ENCODE data around the gene PREX1.

Gene PREX1

DNA sequence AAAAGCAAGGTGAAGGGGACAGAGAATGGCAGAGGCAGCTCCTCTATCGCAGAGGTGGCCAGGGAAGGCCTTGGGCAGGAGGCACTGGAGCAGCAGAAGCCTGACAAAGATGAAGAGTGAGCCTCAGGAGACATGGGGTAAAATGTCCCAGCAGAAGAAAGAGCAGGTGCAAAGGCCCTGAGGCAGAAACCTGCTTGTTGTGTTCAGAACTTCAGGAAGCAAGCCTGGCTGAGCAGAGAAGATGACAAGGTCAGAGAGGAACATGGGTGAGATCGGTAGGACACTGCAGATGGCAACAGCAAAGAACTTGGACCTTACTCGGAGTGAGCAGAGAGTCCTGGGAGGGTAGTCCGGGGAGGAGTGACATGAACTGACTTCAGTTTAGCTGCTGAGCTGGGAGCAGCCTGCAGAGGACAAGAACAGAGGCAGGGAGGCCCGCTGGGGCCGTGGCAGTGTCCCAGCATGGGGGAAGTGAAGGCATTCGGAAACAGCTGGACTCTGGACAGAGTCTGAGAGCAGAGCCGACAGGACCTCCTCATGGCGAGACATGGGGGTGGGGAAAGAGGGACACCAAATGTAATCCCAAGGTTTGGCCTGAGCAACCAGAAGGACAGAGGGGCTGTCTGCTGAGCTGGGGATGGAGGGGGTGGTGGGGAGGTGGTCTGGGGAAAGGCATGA is 106.3 kb downstream of the PREX1 start:
- Histone ChIP-seq H3K27ac (no peak overlapping the region), H3K4me2 (no peak overlapping the region), H3K4me1 (ENCODE audit: low read depth, poor library complexity, severe bottlenecking) (no peaks in the 10 kb centered on the region), H2AFZ (ENCODE audit: low read depth) (no peak overlapping the region), H4K20me1 (ENCODE audit: insufficient read depth) (no peaks in the 10 kb centered on the region), H3K4me3 (IDR thresholded peaks at IDR 0.05; ENCODE audit: insufficient read depth, low read depth, low read length) (no peak overlapping the region), H3K27me3 (ENCODE audit: insufficient read depth, low read depth) (no peaks in the 10 kb centered on the region; the same call in 1 of the 2 replicates), H3K9ac (no peak overlapping the region), H3K79me2 (ENCODE audit: insufficient read depth, low read depth) (no peaks in the 10 kb centered on the region), H3K36me3 (ENCODE audit: insufficient read depth) (no peaks in the 10 kb centered on the region)
- TF ChIP-seq, protein P1, sequence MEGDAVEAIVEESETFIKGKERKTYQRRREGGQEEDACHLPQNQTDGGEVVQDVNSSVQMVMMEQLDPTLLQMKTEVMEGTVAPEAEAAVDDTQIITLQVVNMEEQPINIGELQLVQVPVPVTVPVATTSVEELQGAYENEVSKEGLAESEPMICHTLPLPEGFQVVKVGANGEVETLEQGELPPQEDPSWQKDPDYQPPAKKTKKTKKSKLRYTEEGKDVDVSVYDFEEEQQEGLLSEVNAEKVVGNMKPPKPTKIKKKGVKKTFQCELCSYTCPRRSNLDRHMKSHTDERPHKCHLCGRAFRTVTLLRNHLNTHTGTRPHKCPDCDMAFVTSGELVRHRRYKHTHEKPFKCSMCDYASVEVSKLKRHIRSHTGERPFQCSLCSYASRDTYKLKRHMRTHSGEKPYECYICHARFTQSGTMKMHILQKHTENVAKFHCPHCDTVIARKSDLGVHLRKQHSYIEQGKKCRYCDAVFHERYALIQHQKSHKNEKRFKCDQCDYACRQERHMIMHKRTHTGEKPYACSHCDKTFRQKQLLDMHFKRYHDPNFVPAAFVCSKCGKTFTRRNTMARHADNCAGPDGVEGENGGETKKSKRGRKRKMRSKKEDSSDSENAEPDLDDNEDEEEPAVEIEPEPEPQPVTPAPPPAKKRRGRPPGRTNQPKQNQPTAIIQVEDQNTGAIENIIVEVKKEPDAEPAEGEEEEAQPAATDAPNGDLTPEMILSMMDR (conservative IDR thresholded peaks at IDR 0.05; ENCODE audit: low read depth, low read length) = no peak

- Histone ChIP-seq H3K27me3 (ENCODE audit: insufficient read depth, low read depth) (no peaks in the 10 kb centered on the region; the same call in 1 of the 2 replicates), H3K79me2 (ENCODE audit: insufficient read depth, low read depth) (no peaks in the 10 kb centered on the region), H3K4me1 (ENCODE audit: low read depth, poor library complexity, severe bottlenecking) (no peaks in the 10 kb centered on the region), H3K36me3 (ENCODE audit: insufficient read depth) (no peaks in the 10 kb centered on the region), H2AFZ (ENCODE audit: low read depth) (no peak overlapping the region), H3K4me2 (no peak overlapping the region), H3K4me3 (IDR thresholded peaks at IDR 0.05; ENCODE audit: insufficient read depth, low read depth, low read length) (no peak overlapping the region), H3K9ac (no peak overlapping the region), H4K20me1 (ENCODE audit: insufficient read depth) (no peaks in the 10 kb centered on the region), H3K27ac (no peak overlapping the region)
- TF ChIP-seq, protein P1 (conservative IDR thresholded peaks at IDR 0.05; ENCODE audit: low read depth, low read length) = no peak
Observed at GRCh38 chr20:48720256-48720985, 107.4 kb downstream of the PREX1 start.

DNA sequence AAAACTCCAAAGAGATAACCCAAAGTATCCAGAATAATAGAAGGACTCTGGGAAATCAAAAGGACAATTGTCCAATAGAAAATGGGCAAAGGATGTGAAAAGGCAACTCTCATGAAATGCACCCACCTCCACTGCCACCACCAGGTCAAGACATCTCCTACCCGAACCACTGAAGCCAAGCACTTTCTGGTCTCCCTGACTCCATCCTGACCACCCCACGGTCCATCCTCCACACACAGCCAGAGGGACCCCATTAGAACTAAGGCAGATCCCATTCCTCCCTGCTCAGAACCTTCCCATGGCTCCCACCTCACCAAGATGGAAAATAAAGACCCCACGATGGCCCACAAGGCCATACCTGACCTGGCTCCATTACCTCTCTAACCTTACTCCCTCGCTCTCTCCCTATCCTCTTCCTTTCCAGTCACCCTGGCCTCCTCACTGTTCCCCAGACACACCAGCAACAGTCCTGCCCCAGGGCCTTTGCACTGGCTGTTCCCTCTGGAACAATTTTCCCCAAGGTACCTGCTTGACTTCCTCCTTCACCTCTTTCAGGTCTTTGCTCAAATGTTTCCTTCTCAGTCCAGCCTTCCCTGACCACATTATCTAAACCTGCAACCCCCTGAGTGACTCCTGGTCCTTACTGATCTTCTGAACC is 108.1 kb downstream of the PREX1 start:
- Histone ChIP-seq H3K27ac (no peak overlapping the region), H3K4me3 (IDR thresholded peaks at IDR 0.05; ENCODE audit: insufficient read depth, low read depth, low read length) (no peak overlapping the region), H4K20me1 (ENCODE audit: insufficient read depth) (no peaks in the 10 kb centered on the region), H3K27me3 (ENCODE audit: insufficient read depth, low read depth) (no peaks in the 10 kb centered on the region; the same call in 1 of the 2 replicates), H3K4me1 (ENCODE audit: low read depth, poor library complexity, severe bottlenecking) (no peaks in the 10 kb centered on the region), H3K36me3 (ENCODE audit: insufficient read depth) (no peaks in the 10 kb centered on the region), H3K79me2 (ENCODE audit: insufficient read depth, low read depth) (no peaks in the 10 kb centered on the region), H3K4me2 (no peak overlapping the region), H2AFZ (ENCODE audit: low read depth) (no peak overlapping the region), H3K9ac (no peak overlapping the region)
- TF ChIP-seq, protein P1 (conservative IDR thresholded peaks at IDR 0.05; ENCODE audit: low read depth, low read length) = no peak

DNA sequence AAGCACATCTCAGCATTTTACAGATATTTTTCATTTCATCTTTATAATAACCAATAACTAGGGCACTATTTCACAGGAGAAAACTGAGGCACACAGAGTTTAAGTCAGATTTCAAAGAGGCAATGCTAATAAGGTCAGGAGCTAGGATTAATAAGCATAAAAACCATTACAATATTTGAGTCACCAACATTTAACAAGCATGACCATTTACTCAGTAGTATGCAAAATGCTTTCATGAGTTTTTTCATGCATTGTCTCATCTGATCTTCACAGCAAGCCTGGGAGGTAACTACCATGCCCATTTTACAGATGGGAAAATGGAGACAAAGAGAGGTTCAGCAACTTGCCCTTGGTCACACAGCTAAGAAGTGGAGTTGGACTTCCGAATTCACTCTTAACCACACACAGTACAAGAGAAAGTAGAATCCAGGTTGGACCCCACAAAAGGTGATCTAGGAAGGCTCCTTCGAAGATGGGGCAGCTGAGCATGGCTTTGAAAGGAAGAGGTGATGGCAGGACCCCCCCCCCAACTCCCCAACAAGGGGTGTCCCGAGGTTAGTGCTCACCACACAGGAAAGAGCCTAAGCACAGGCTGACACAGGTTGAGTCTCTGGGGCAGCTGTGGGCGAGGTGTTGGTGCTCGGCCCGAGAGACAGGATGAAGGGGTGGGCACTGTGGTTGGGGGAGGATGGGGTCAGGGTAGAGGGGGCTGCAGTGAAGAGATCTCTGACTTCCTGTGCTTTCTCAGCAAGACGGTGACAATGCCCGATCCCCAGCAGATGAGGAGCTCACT is 108.8 kb downstream of the PREX1 start:
- no peaks in the 10 kb centered on the region for H4K20me1 ChIP-seq (ENCODE audit: insufficient read depth)
- no peak overlapping the region for H2AFZ ChIP-seq (ENCODE audit: low read depth)
- no peaks in the 10 kb centered on the region for H3K79me2 ChIP-seq (ENCODE audit: insufficient read depth, low read depth)
- H3K27me3 ChIP-seq (ENCODE audit: insufficient read depth, low read depth) = no peaks in the 10 kb centered on the region; the same call in 1 of the 2 replicates
- H3K9ac ChIP-seq = no peak overlapping the region
- no peak overlapping the region for H3K4me2 ChIP-seq
- no peak overlapping the region for H3K27ac ChIP-seq
- no peaks in the 10 kb centered on the region for H3K4me1 ChIP-seq (ENCODE audit: low read depth, poor library complexity, severe bottlenecking)
- H3K4me3 ChIP-seq (IDR thresholded peaks at IDR 0.05; ENCODE audit: insufficient read depth, low read depth, low read length) = no peak overlapping the region
- no peaks in the 10 kb centered on the region for H3K36me3 ChIP-seq (ENCODE audit: insufficient read depth)
- TF ChIP-seq, protein P1 (conservative IDR thresholded peaks at IDR 0.05; ENCODE audit: low read depth, low read length) = no peak
